Lower leg skin (tissue), 4 donors: Measurements from ENCODE around the gene C1QTNF6. TPM values are rescaled to one million over a fixed set of nuclear protein-coding genes. Genes with fewer than 3 reads are reported as not detected.
"Not testable (repeated sequence)": the region's sequence is repeated elsewhere in the genome, so short reads cannot be mapped to it uniquely, and the experiment has no call there.

Experiments
- DNase-seq, 2 donors: peaks; one replicate each; pipeline ENCODE4 v3.0.0-alpha.2; 2019; ENCODE audit warnings: low spot score in 2 of 2
- H3K4me3 ChIP-seq: fragments of 200-600 bp; sonication (generic); 2 replicates; pipeline ENCODE4 v1.5.1; 2017; ENCODE audit warnings: mild to moderate bottlenecking, low read depth; ENCODE audit not compliant: poor library complexity, severe bottlenecking
- CTCF ChIP-seq, 3 donors: fragments of 450-650 bp; IDR thresholded peaks; one replicate each; pipeline ENCODE4 v1.5.1; 2016; ENCODE audit warnings: antibody characterized with exemption in 3 of 3, mild to moderate bottlenecking in 3 of 3, moderate library complexity in 2 of 3
- POLR2A ChIP-seq, 2 donors: fragments of 450-650 bp; IDR thresholded peaks; one replicate each; pipeline ENCODE4 v1.6.1; 2016 to 2017; ENCODE audit warnings: antibody characterized with exemption in 2 of 2, mild to moderate bottlenecking in 1 of 2, moderate library complexity in 1 of 2
- WGBS, 2 donors: methylation state at CpG; one replicate each; pipeline ENCODE4 v1.1.5; 2018; 5-methylcytosine and 5-hydroxymethylcytosine counted together
- intact Hi-C: fragments of 100-400 bp; cut with DNase I; formaldehyde crosslinking; loops from one replicate; pipeline ENCODE4 v1.15.0; 2023; ENCODE audit warnings: low total_unique reads
- total RNA-seq, 4 donors: library from RNA; depleted of rRNA; stranded (reverse); fragments of >200 nt; gene quantifications; one replicate each; pipeline ENCODE4 v1.1.0, GENCODE V29; 2016

C1QTNF6 gene
- total RNA-seq, 4 donors from 2014 or later = 0.81 to 8.9 (median 2.1) TPM

GRCh38 chr22:37174964-37175363, 13.1 kb downstream of the C1QTNF6 start:
- DNase-seq = peak in 1 of 2 donors; percentile 25
- intact Hi-C loops = no loop called here
- 87 to 91% methylated on average over 9 of the region's 9 CpGs for WGBS, 2 donors
- no peak overlapping the region for H3K4me3 ChIP-seq
- TF ChIP-seq CTCF (IDR thresholded peaks at IDR 0.05) = no peak
- TF ChIP-seq POLR2A (IDR thresholded peaks at IDR 0.05) = no peak

- intact Hi-C loops = no loop called here
- 35 to 56% methylated on average over 6 of the region's 6 CpGs for WGBS, 2 donors
- TF ChIP-seq POLR2A (IDR thresholded peaks at IDR 0.05) = no peak
- TF ChIP-seq CTCF (IDR thresholded peaks at IDR 0.05) = no peak
- H3K4me3 ChIP-seq = no peak overlapping the region
- DNase-seq = peak; percentile 69 to 88
These were observed 14.3 kb downstream of the C1QTNF6 start for GRCh38 chr22:37173709-37174108.

GRCh38 chr22:37172266-37173245, 15.5 kb downstream of the C1QTNF6 start:
- no peak overlapping the region for H3K4me3 ChIP-seq
- DNase-seq = peak in 1 of 2 donors; percentile 80
- intact Hi-C loops = no loop called here
- TF ChIP-seq POLR2A (IDR thresholded peaks at IDR 0.05) (no peak), CTCF (IDR thresholded peaks at IDR 0.05) (no peak)
- 76 to 84% methylated on average over 14 of the region's 14 CpGs for WGBS, 2 donors

- intact Hi-C loops = no loop called here
- no peak overlapping the region for H3K4me3 ChIP-seq
- TF ChIP-seq POLR2A (IDR thresholded peaks at IDR 0.05) = no peak
- TF ChIP-seq CTCF (IDR thresholded peaks at IDR 0.05) = no peak
- DNase-seq = peak in 1 of 2 donors; percentile 12
- 87 to 91% methylated on average over 5 of the region's 5 CpGs for WGBS, 2 donors
These were observed 16.4 kb downstream of the C1QTNF6 start for GRCh38 chr22:37171662-37172061.

GRCh38 chr22:37170689-37171405, 17.2 kb downstream of the C1QTNF6 start:
- WGBS, 2 donors = 86 to 88% methylated on average over 16 of the region's 16 CpGs
- H3K4me3 ChIP-seq, intact Hi-C loops: not testable (repeated sequence)
- DNase-seq = peak in 1 of 2 donors; percentile 70
